Measurements from ENCODE around the gene BEX2.
A peak's percentile ranks its signal among the peaks of the same experiment; 100 is the strongest.
"Not testable (repeated sequence)": the region's sequence is repeated elsewhere in the genome, so short reads cannot be mapped to it uniquely, and the experiment has no call there.

The BEX2 gene

DNA sequence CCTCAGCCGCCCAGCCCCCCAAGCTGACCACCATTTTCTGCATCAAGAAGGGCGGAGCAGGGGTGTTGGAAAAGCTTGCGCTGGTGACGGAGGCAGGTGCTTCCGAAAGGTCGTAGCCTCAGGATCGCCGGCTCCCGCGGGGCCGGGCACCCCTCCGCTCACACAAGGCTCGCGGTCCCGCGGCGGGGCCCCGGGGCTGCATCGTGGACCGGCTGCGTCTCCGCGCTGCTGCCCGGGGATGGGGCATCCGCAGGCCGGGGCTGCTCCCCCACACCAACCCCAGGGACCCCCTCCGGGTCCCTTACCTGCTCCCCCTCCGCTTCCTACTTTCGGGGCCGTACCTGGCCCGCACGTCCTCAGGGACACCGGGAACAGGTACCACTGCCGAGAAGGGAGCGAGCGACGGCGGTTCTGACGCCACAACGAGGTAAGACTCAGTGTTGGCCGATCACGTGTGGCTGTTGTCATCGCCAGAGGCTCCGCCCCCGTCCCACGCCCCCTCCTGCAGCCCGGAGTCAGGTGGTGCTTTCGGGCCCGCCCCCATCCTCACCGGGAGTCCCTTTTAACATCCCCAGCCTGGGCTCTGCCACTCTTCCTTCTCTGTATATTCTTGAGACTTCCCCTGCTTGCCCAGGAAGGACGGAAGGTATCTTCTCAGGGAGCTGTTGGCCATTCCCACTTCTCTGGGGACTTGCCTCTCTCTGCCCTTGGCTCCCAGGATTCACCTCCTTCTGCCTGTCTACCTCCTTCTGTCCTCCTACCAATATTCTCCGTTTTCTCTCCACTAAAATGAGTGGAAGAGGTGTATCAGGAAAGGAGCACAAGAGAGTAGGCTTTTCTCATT lies at the start of gene BEX2:
Gene BEX2 (minus strand): TSS at position 436 of the 844 bp plus-strand sequence. CDS start 1,014 bp downstream, outside the sequence.
- peak; percentile 58 for DNase-seq (ENCODE audit: low read depth)

DNA sequence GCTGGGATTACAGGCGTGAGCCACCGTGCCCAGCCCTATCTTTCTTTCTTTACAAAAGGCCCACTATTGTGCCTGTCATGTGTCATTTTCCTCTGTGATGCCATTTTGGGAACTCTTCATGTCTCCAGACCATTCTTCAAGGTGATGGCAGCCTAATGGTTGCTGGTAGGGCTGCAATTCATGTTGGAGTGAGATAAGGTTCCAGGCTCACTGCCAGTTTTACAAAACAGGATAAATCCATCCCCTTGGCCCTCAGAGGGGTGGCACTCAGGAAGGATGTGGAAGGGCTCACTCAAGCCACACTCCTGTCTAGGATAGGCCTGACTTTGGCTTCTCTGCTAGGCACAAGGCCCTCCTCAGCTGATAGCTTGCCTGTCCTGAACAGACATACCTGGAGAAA lies 49.3 kb upstream of the BEX2 start:
- DNase-seq (ENCODE audit: low read depth), result no peak

DNA sequence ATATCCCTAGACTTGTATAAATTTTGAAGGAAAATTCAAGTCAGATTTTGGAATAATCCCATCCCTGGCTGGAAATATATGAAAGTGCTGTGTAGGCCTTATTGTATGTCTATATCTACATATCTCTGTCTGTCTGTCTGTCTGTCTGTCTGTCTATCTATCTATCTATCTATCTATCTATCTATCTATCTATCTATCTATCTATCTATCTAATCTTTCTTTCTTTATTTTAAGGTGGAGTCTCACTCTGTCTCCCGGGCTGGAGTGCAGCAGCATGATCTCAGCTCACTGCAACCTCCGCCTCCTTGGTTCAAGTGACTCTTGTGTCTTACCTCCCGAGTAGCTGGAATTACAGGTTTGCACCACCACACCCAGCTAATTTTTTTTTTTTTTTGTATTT lies 48.8 kb upstream of the BEX2 start:
- DNase-seq (ENCODE audit: low read depth), result not testable (repeated sequence)

DNA sequence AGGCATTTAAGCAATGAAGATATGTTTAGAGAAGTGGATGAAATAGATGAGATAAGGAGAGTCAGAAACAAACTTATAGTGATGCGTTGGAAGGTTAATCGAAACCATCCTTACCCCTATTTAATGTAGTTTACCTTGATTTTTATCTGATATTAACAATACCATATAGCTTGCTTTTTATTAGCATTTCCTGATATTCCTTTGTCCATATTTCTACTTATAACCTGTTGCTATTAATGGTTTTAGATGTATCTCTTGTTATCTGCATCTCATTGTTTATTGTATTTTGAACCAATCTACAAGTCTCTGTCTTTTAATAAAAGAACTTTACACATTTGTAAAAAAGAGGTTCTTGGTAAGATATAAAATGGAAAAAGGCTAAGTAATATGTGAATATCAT lies 47.1 kb upstream of the BEX2 start:
- no peak for DNase-seq (ENCODE audit: low read depth)

DNA sequence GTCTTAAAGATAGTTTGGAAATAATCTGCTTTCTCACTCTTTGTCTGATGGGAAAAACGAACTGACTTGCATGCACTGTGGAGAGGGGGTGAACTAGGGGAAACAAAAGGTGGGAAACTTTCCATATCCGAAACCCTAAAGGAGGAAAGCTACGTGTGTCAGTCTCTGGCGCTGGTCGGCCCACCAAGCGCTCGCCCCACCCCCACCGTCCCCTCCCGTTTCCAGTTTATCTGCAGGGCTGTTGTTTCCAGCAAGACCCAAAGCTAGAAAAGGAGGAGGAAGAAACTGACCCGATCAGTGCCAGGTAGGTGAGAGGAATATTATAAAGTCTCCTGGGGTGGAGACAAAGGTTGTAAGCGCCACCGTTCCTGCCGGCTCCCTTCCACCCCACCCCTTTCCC lies 46.1 kb upstream of the BEX2 start:
- DNase-seq (ENCODE audit: low read depth), result no peak

DNA sequence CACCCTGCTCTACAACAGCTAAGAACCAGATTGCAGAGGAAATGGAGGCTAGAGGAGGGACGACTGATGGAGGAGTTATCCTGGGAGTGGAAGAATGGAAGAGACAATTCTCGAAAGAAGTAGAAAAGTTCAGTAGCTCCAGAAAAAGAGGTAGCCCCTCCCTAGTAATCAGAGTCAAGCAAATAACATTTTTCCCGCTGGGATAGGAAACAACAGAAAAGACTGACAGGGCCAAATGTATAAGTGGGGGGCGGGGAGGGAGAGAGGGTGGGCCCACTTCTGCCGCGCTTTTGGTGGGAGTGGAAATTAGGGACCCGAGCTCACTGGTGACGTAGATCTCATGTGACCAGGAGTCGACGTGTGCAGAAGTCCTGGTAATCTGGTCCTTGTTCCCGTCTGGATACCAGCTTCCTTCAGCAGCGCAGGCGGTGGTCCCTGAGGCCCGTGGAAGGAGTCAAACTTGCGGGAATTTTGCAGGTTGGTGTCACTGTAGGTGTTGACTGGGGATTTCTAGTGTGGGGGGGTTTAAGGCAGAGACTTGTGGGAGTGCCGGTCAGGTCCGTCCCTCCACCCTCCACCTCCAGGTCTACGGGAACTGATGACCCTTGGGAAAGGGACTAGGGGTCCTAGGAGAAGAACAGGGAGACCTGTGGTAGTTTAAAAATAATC lies 45.5 kb upstream of the BEX2 start, which contains the start of gene TCEAL9:
Gene TCEAL9 (plus strand): TSS at position 377 of the 669 bp plus-strand sequence. CDS start 1,179 bp downstream, outside the sequence.
- peak; percentile 79 for DNase-seq (ENCODE audit: low read depth)

DNA sequence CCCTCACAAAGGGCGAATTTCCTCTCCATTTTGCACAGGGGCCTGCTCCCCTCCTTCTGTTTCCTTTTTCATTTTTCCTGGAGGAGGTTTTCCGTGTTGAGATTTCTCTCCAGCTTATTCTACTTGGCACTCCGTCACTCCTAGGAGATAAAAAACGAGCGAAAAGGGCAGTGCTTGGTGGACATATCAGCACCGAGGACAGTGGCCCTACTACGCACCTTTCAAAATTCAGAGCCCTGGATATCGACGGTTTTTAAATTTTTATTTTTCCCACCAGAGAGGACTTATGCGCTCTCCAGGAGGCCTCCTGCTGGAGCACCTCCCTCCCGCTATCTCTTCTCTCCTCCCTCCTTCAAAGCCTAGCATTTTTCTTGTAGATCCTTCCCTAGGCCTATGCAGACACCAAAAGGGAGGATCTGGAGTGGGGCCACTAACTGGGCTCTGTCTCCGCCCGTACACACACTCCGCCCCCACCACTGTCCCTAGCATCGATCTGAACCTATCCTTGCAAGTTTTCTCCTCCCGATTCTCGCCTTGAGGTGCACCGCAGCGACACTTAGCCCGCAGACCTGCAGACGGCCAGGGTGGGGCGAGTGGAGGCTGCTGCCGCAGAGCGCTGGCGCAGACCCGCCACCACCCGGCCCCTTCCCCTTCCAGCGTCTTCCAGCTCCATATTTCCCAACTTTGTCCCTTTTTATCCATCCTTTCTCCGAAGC lies 37.0 kb upstream of the BEX2 start:
- no peak for DNase-seq (ENCODE audit: low read depth)

DNA sequence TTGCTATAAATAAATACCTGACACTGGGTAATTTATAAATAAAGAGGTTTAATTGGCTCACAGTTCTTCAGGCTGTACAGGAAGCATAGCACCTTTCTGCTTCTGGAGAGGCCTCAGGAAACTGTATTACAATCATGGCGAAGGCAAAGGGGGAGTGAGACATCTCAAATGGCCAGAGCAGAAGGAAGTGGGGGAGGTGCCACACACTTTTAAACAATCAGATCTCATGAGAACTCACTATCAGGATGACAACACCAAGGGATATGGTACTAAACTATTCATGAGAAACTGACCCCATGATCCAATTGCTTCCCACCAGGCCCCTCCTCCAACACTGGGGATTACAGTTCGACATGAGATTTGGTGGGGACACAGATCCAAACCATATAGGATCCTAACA lies 33.8 kb upstream of the BEX2 start:
- no peak for DNase-seq (ENCODE audit: low read depth)

DNA sequence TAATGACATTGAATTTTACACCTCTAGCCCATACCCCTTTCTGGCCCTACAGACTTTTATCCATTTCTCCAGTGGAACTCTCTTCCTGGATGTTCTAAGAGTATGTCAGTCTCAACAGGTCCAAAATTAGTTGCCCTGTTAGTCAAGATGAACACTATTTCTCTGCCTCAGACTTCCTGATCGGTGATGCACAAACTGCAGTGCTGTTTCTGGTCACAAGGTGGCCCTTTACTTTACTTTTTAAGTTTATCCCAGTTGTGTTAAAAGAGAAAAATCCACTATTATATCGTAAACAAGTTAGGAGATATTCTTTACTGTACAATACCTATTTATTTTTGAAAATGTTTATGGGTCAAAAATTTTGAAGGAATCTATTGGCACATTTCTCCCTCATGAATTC lies 32.3 kb upstream of the BEX2 start:
- DNase-seq (ENCODE audit: low read depth), result peak; percentile 62

DNA sequence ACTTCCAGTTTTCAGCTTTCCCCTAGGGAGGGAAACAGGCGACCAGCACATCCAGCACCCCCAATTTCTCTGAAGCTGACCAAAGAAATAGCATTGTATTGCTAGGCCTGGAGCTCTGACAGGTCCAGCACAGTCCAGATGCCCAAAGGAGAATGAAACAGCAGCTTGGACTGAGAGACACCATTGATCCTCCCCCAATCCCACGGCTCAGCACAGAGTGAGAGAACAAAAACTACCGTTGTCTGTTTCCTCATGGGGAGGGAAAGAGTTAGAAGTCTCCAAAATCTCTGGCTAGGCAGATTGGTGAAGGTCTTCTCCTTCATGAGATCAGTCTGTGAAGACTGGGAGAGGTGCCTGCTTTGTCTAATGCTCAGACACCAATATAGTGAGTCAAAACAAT lies 27.9 kb upstream of the BEX2 start:
- DNase-seq (ENCODE audit: low read depth), result no peak

DNA sequence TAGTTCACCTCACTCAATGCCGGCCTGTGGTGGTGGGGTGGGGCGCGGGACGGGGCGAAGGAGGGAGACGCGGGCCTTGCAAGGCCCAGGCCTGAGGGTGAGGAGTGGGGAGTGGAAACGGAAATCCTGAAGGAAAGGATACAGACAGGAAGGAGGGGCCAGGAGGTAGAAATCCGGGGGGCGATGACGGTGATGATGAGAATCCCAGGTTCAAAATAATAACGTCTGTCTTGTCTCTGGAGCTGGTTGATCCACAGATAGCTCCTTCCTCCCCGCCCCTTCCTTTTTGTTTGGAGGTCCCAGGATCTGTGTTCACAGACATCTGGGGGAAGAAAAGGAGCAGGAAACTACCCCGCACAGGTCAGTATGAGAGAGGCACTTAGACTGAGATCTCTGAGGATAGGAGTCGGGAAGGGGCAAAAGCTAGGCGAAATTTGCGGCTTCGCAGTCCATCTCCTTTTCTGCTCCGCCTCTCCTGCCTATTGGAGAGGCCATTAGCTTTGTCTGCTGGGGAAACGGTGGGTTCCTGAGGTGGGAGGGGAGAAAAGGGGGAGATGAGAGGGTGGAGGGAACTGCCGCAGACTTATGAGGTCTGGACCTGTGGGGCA lies 20.0 kb upstream of the BEX2 start:
- peak; percentile 25 for DNase-seq (ENCODE audit: low read depth)

DNA sequence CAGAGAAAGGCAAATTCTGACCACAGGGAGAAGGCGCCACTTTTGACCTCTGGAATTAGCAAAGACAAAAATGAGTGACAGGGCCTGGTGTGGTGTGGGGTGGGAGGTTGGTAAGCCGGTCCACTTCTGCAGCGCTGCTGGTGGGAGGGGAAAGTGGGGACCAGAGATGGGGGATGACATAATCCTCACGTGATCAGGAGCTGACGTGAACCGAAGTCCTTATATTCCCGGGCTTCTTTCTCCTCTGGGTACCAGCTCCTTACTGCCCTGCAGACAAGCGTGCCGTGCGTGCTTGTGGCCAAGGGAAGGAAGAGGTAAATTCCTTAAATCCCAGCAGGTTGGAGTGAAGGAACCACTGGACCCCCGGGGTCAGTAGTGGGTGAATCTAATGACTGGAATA lies 19.2 kb upstream of the BEX2 start, which contains the start of gene TCEAL7:
Gene TCEAL7 (plus strand): TSS at position 249 of the 400 bp plus-strand sequence. CDS start 1,165 bp downstream, outside the sequence.
- peak; percentile 65 for DNase-seq (ENCODE audit: low read depth)

DNA sequence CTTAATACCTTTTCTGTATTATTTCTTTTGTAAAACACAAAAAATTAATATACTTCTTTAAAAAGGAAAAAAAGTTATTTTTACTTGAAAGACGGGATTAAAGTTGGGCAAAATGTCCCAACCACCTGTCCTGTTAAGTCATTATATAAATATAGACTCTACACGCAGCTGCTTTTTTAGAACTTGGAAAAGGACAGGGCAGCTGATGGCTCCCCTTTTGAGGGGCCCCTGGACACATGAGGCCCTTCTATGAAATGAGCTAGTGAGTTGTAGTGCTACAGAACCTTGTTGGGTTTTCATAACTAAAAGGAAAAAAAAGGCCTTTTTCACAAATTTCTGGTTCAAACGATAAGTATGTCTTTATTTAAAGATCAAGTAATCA lies 600 bp upstream of the BEX2 start:
- DNase-seq (ENCODE audit: low read depth), result no peak

DNA sequence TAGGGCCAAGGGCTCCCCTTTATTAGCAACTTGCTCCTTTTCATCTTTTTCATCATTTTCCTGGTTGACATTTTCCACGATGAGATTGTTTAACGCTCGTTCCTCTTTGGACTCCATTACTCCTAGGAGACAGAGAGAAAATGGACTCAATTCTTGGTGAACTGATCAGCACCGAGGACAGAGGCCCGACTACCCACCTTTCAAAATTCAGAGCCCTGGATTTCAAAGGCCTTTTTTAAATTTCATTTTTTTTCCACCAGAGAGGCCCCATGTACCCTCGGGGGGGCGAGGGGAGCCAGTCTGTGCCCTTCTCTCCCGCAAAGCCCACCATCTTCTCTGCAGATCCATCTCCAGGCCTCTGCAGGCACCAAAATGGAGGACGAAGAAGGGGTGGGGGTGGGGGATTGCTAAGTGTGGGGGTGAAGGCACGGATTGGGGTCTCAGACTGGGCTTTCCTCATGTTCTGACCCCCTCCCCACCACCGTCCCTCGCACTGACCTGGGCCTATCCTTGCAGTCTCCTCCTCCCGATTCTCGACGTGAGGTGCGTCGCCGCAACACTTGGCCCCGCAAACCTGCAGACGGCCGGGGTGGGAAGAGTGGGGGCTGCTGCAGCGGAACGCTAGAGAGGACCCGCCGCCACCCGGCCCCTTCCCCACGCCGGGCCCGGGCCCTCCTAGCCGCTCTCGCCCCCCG lies 783 bp downstream of the BEX2 start:
- DNase-seq (ENCODE audit: low read depth), result no peak

DNA sequence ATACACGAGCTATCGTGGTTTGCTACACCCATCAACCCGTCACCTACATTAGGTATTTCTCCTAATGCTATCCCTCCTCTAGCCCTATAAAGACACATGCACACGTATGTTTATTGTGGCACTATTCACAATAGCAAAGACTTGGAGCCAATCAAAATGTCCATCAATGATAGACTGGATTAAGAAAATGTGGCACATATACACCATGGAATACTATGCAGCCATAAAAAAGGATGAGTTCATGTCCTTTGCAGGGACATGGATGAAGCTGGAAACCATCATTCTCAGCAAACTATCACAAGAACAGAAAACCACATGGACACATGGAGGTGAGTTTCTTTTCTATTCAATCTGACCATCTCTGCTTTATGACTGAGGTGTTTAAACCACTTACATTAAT lies 5.1 kb downstream of the BEX2 start:
- not testable (repeated sequence) for DNase-seq (ENCODE audit: low read depth)

DNA sequence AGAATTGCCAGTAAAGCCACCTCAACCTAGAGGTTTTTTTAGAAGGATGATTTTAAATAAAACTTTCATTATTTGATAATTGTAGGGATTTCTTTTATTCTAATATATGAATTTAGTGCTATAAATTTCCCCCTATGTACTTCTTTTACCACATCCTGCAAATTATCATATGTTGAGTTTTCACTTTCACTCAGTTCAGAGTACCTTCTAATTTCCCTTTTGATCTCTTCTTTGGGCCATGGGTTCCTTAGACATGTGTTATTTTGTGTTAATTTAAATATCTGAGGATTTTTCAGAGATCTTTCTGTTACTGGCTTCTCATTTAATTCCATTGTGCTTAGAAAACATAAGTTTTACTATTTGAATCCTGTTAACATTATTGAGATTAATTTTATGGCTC lies 6.1 kb downstream of the BEX2 start:
- no peak for DNase-seq (ENCODE audit: low read depth)

DNA sequence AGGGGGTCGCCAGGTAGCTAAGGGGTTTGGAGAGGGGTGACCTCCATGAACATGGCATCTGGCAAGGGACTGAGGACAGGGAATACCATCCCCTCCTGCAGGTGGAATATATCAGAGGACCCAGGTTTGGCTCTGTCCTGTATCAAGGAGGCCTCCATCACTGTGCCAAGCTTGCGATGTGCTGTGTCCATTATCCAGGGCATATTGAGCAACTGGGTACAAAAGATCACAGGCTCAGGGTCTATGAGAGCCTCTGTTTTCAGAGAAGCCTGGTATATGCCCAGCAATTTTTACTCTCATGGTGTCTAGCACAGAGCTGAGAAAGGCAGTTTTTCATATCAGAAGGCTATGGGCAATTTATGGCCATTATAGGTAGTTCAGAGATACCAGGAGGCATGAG lies 17.7 kb downstream of the BEX2 start:
- DNase-seq (ENCODE audit: low read depth), result no peak

DNA sequence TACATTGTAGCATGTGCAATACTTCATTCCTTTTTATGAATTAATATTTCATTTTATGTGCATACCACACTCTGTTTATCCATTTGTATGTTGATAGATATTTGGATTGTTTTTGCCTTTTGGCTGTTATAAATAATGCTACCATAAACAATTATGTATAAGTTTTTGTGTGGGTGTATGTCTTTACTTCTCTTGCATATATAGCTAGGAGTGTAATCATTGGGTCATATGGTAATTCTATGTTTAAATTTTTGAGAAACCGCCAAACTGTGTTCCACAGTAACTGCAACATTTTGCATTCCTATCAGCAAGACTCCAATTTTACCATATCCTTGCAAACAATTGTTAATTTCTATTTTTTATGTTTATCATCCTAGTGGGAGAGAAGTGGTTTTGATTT lies 31.2 kb downstream of the BEX2 start:
- DNase-seq (ENCODE audit: low read depth), result no peak

DNA sequence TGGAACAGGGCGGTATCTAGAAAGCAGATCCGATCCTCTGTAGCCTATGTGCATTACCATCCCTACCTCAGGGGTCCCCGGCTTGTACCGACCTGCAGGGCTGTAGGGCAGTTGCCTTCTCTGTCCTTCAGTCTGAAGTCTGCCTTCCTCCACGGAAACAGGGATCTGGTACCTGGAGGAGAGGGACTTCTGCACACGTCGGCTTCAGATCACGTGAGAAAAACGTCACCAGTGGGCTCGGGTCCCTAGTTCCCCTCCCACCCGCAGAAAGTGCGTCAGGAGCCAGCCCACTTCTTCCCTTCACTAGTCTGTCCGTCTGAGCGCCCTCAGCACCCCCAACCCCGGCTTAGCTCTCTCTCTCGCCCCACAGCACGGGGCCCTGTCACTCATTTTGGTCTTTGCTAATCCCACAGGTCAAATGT lies 34.2 kb downstream of the BEX2 start, which contains the start of gene TCEAL5:
Gene TCEAL5 (minus strand): TSS at position 170 of the 422 bp plus-strand sequence. CDS start 2,187 bp downstream, outside the sequence.
- DNase-seq (ENCODE audit: low read depth), result no peak

DNA sequence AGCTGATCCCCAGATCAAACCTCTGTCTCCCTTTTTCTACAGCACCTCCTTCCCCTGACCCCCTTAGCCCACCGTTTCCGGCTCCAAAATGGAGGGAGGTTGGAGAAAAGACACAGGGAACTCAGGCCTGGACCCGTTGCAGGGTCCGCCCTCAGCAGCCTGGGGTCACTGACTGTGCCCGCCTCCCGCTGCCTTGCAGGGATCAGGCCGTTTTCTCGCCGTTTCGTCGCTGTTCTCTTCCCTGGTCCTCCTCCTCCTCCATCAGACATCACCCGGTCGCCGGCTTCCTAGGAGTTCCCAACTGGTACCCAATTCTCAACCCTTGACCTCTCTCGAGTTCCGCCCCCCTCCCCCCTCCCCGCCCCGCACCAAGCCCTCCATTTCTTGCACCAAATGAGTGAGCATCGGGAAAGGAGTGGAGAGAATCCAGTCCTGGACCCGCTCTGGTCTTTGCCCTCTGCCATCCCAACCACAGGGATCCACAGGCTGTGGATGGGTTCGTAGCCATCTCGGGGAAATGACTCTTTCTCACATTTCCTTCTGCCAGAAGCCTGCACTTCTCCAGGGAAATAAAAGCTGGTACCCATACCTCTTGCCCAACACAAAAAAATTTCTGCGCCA lies 34.7 kb downstream of the BEX2 start:
- no peak for DNase-seq (ENCODE audit: low read depth)

DNA sequence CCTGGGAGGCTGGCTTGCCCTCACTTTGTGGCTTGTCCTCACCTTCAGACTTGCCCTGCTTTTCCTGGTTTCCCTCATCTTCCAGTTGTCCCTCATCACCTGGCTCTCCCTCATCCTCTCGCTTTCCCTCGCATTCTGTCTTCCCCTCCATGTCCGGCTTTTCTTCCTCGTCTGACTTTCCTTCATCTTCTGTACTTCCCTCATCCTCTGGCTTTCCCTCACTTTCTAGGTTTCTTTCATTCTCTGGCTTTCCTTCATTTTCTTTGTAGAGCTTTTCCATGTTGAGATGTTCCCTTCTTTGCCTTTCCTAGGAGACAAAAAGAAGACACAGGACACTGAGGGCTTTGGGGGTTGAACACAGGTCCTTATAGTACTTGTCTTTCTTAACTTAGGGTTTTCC lies 36.5 kb downstream of the BEX2 start:
- DNase-seq (ENCODE audit: low read depth), result no peak

All from ELR (cell line).